PC-3 (cell line): ENCODE results near the gene ENTPD2. TPM values are rescaled to one million over a fixed set of nuclear protein-coding genes. Genes with fewer than 3 reads are reported as not detected.
A peak's percentile ranks its signal among the peaks of the same experiment; 100 is the strongest.

Experiments used
- ATAC-seq: fragments of 200-7000 bp; cut with Tn5 transposase; 2 replicates; pipeline ENCODE4 v1.9.1; 2020; ENCODE audit warnings: mild to moderate bottlenecking, moderate library complexity
- BruUV-seq: library from RNA; stranded (reverse); fragments of 400-500 nt; replicated peaks from 2 replicates; lab custom pipeline; 2021; lab: Mats Ljungman, UMichigan
- CTCF ChIA-PET: fragments of 300-600 bp; sonication (Branson Sonifier 250); formaldehyde crosslinking; loops from one replicate; lab custom pipeline; 2022; ENCODE audit warnings: antibody characterized with exemption; lab: Charles Lee
- POLR2A ChIA-PET: fragments of 300-600 bp; sonication (Branson Sonifier 250); formaldehyde crosslinking; loops from one replicate; lab custom pipeline; 2022; ENCODE audit warnings: antibody characterized with exemption; ENCODE audit not compliant: unreplicated experiment; lab: Charles Lee
- DNase-seq: peaks from one replicate; pipeline ENCODE4 v3.0.0-alpha.2; 2015
- H2AFZ ChIP-seq: fragments of 300-600 bp; sonication (generic); 2 replicates; pipeline ENCODE4 v1.6.0; 2016; ENCODE audit warnings: antibody characterized with exemption, low read length
- H3F3A ChIP-seq: fragments of 300-600 bp; sonication (generic); one replicate; pipeline ENCODE4 v1.6.0; 2017; ENCODE audit warnings: antibody characterized with exemption, low read length, control low read depth, mild to moderate bottlenecking; ENCODE audit not compliant: unreplicated experiment
- H3K27ac ChIP-seq: fragments of 300-600 bp; sonication (generic); 2 replicates; pipeline ENCODE4 v1.5.1; 2016; ENCODE audit warnings: mild to moderate bottlenecking, low read length
- H3K27me3 ChIP-seq: fragments of 300-600 bp; sonication (generic); 2 replicates; pipeline ENCODE4 v1.6.1; 2016; ENCODE audit warnings: low read length, mixed read lengths
- H3K36me3 ChIP-seq: fragments of 300-600 bp; sonication (generic); 2 replicates; pipeline ENCODE4 v1.6.1; 2016; ENCODE audit warnings: low read depth, mixed run types, low read length, mixed read lengths
- H3K4me1 ChIP-seq: fragments of 300-600 bp; sonication (generic); 2 replicates; pipeline ENCODE4 v1.5.1; 2016; ENCODE audit warnings: low read length; ENCODE audit not compliant: insufficient read depth
- H3K4me2 ChIP-seq: fragments of 300-600 bp; sonication (generic); 2 replicates; pipeline ENCODE4 v1.6.0; 2016; ENCODE audit warnings: low read length
- H3K4me3 ChIP-seq: fragments of 300-600 bp; sonication (generic); 2 replicates; pipeline ENCODE4 v1.5.1; 2016; ENCODE audit warnings: mild to moderate bottlenecking, low read length, mixed read lengths
- H3K79me2 ChIP-seq: fragments of 300-600 bp; sonication (generic); 2 replicates; pipeline ENCODE4 v1.6.1; 2017; ENCODE audit warnings: low read length, mixed read lengths
- H3K9ac ChIP-seq: fragments of 300-600 bp; sonication (generic); 2 replicates; pipeline ENCODE4 v1.6.0; 2016; ENCODE audit warnings: mild to moderate bottlenecking, low read length
- H3K9me2 ChIP-seq: fragments of 300-600 bp; sonication (generic); replicated peaks from 2 replicates; pipeline ENCODE4 v1.6.1; 2016; ENCODE audit warnings: mixed run types, low read length, mixed read lengths
- H3K9me3 ChIP-seq: fragments of 300-600 bp; sonication (generic); 2 replicates; pipeline ENCODE4 v1.6.1; 2016; ENCODE audit warnings: low read length, mixed read lengths
- H4K20me1 ChIP-seq: fragments of 300-600 bp; sonication (generic); 2 replicates; pipeline ENCODE4 v1.6.1; 2016; ENCODE audit warnings: low read length, mixed read lengths
- CTCF ChIP-seq: fragments of 300-600 bp; sonication (generic); conservative IDR thresholded peaks from 2 replicates; pipeline ENCODE4 v1.5.1; 2017; ENCODE audit warnings: antibody characterized with exemption, low read depth, mild to moderate bottlenecking, low read length
- EZH2 ChIP-seq: fragments of 300-600 bp; sonication (generic); IDR thresholded peaks from one replicate; pipeline ENCODE4 v1.6.1; 2017; ENCODE audit warnings: antibody characterized with exemption, mild to moderate bottlenecking, low read length; ENCODE audit not compliant: unreplicated experiment
- EZH2phosphoT487 ChIP-seq: fragments of 300-600 bp; sonication (generic); IDR thresholded peaks from 2 replicates; pipeline ENCODE4 v1.6.1; 2018; ENCODE audit warnings: mild to moderate bottlenecking, antibody characterized with exemption, low read length, borderline replicate concordance
- intact Hi-C: fragments of 100-400 bp; cut with micrococcal nuclease; formaldehyde crosslinking; loops from 2 replicates; pipeline ENCODE4 v1.9.0; 2023
- total RNA-seq: library from RNA; depleted of rRNA; stranded (reverse); fragments of >200 nt; gene quantifications from 2 replicates; pipeline ENCODE4 v1.2.3, GENCODE V29; 2014

The ENTPD2 gene
- total RNA-seq, 1 experiment from 2014 or later = 1.3 TPM

GRCh38 chr9:137077010-137077747 lies 23.3 kb upstream of the ENTPD2 start, which contains the start of gene UAP1L1:
UAP1L1 (plus strand) TSS chr9:137077517; CDS start chr9:137077533, 16 bp downstream.
- intact Hi-C loops = no loop called here
- DNase-seq (peak; percentile 26), ATAC-seq (peak; percentile 74)
- Histone ChIP-seq H3K4me1 (no peaks in the 10 kb centered on the region), H3K9me2 (no peaks in the 10 kb centered on the region), H3K79me2 (peaks cover 8% of the 10 kb centered on the region; the same call in 1 of the 2 replicates), H3F3A (no peaks in the 10 kb centered on the region), H3K9ac (peak within 1 kb of the TSS; percentile 45; the same call in 1 of the 2 replicates), H3K36me3 (no peaks in the 10 kb centered on the region), H3K4me3 (peak within 1 kb of the TSS; percentile 73), H3K27ac (no peak within 1 kb of the TSS), H2AFZ (peak within 1 kb of the TSS; percentile 42; the same call in 1 of the 2 replicates), H3K27me3 (no peaks in the 10 kb centered on the region), H3K9me3 (no peaks in the 10 kb centered on the region), H4K20me1 (no peaks in the 10 kb centered on the region), H3K4me2 (peak within 1 kb of the TSS; percentile 85)
- ChIA-PET CTCF (no interaction called here), POLR2A (no interaction called here)
- BruUV-seq = no TSS peak
- TF ChIP-seq EZH2phosphoT487 (no peak), EZH2 (no peak), CTCF (no peak)

- H2AFZ ChIP-seq = no peak overlapping the region
- no peak overlapping the region for H3K4me3 ChIP-seq
- TF ChIP-seq EZH2 (no peak), EZH2phosphoT487 (no peak), CTCF (no peak)
- no TSS peak for BruUV-seq
- H3K9me3 ChIP-seq = no peaks in the 10 kb centered on the region
- ATAC-seq (no peak), DNase-seq (no peak)
- POLR2A ChIA-PET = no interaction called here
- no peak overlapping the region for H3K4me2 ChIP-seq
- CTCF ChIA-PET = no interaction called here
- no peaks in the 10 kb centered on the region for H3K36me3 ChIP-seq
- H3K27ac ChIP-seq = no peak overlapping the region
- no peak overlapping the region for H3K9ac ChIP-seq
- intact Hi-C loops = no loop called here
- peaks cover 8% of the 10 kb centered on the region; the same call in 1 of the 2 replicates for H3K79me2 ChIP-seq
- no peaks in the 10 kb centered on the region for H4K20me1 ChIP-seq
- H3K4me1 ChIP-seq = no peaks in the 10 kb centered on the region
- H3K27me3 ChIP-seq = no peaks in the 10 kb centered on the region
- H3K9me2 ChIP-seq = no peaks in the 10 kb centered on the region
- no peaks in the 10 kb centered on the region for H3F3A ChIP-seq
Observed at GRCh38 chr9:137076636-137077009, 22.8 kb upstream of the ENTPD2 start.

- POLR2A ChIA-PET = no interaction called here
- intact Hi-C loops = no loop called here
- H3K4me1 ChIP-seq = peaks cover 5% of the 10 kb centered on the region; the same call in 1 of the 2 replicates
- H3K27me3 ChIP-seq = no peaks in the 10 kb centered on the region
- TF ChIP-seq CTCF (no peak), EZH2phosphoT487 (no peak), EZH2 (no peak)
- H3K27ac ChIP-seq = no peak overlapping the region
- no peaks in the 10 kb centered on the region for H4K20me1 ChIP-seq
- no peak overlapping the region for H3K4me2 ChIP-seq
- H3K36me3 ChIP-seq = no peaks in the 10 kb centered on the region
- no TSS peak for BruUV-seq
- DNase-seq (no peak), ATAC-seq (no peak)
- H3K9ac ChIP-seq = no peak overlapping the region
- H3K9me3 ChIP-seq = no peaks in the 10 kb centered on the region
- CTCF ChIA-PET = interaction anchor here (0.5 kb wide), 1 partner anchor 270 kb away, joined by 3 read pairs; no protein-coding TSS in a partner anchor
- H2AFZ ChIP-seq = no peak overlapping the region
- no peaks in the 10 kb centered on the region for H3K9me2 ChIP-seq
- H3K4me3 ChIP-seq = no peak overlapping the region
- H3F3A ChIP-seq = no peaks in the 10 kb centered on the region
- peaks cover 8% of the 10 kb centered on the region; the same call in 1 of the 2 replicates for H3K79me2 ChIP-seq
Observed at GRCh38 chr9:137075275-137075775, 21.5 kb upstream of the ENTPD2 start.
